Neural cell (in vitro differentiated cells): ENCODE data around the gene MACROH2A1. TPM values are rescaled to one million over a fixed set of nuclear protein-coding genes. Genes with fewer than 3 reads are reported as not detected.

Experiments
- polyA plus RNA-seq: library from polyadenylated mRNA; depleted of rRNA; stranded (reverse); fragments of >200 nt; gene quantifications from 2 replicates; pipeline ENCODE4 v1.2.3, GENCODE V29; 2014
- small RNA-seq, 3 experiments: library from RNA; depleted of rRNA; stranded (forward); fragments of <200 nt; gene quantifications; one replicate each; pipeline ENCODE3, GENCODE V24; 2012

Gene MACROH2A1
- polyA plus RNA-seq, 1 donor from 2014 or later: 351 TPM

Small RNAs within 50 kb of the gene (small RNA-seq; reads per million reads assigned to genes)
- gene DCANP1: 0 reads per million in 3 experiments

Other genes with a start within 250 kb of the MACROH2A1 start
- not detected in 2 replicates for gene DCANP1, start 48.1 kb upstream of the MACROH2A1 start, polyA plus RNA-seq
- gene TIFAB, start 53.1 kb upstream of the MACROH2A1 start, polyA plus RNA-seq: 0.10 TPM in 1 of 2 replicates, not detected in the other
- gene NEUROG1, start 136.7 kb upstream of the MACROH2A1 start, polyA plus RNA-seq: not detected in 2 replicates
- 1.1 TPM in 1 of 2 replicates, not detected in the other for gene CXCL14, start 179.8 kb upstream of the MACROH2A1 start, polyA plus RNA-seq